ENCODE data around the gene AGTPBP1. TPM values are rescaled to one million over a fixed set of nuclear protein-coding genes. Genes with fewer than 3 reads are reported as not detected.

The AGTPBP1 gene
- total and polyA plus RNA-seq, 2 of the 8 experiments (the other 6 are each of a cell fraction or from before 2014, with no cell fraction given): 13.4 to 65.2 TPM

GRCh38 chr9:85554349-85554748 lies 187.4 kb downstream of the AGTPBP1 start (continued):
- TF ChIP-seq CHD7 (IDR thresholded peaks at IDR 0.05; ENCODE audit: insufficient replicate concordance, low read length) (no peak), NRF1 (IDR thresholded peaks at IDR 0.05; ENCODE audit: low read depth, low read length) (no peak), NANOG (IDR thresholded peaks at IDR 0.05; ENCODE audit: insufficient read depth, low read depth, low read length, poor library complexity, severe bottlenecking) (no peak), EGR1 (IDR thresholded peaks at IDR 0.05; ENCODE audit: borderline replicate concordance, low read depth, low read length) (no peak), SP1 (IDR thresholded peaks at IDR 0.05; ENCODE audit: low read depth, low read length) (no peak), MAFK (IDR thresholded peaks at IDR 0.05; ENCODE audit: low read depth, low read length) (no peak), BCL11A (IDR thresholded peaks at IDR 0.05; ENCODE audit: low read depth in 2 of 2, low read length in 2 of 2) (no peak), GTF2F1 (IDR thresholded peaks at IDR 0.05; ENCODE audit: borderline replicate concordance, low read depth, low read length) (no peak), CREB1 (IDR thresholded peaks at IDR 0.05) (no peak), JUN (IDR thresholded peaks at IDR 0.05; ENCODE audit: low read depth, low read length) (no peak)

All from H1 (cell line).